ENCODE results near the gene TESK2.
"Not testable (repeated sequence)": the region's sequence is repeated elsewhere in the genome, so short reads cannot be mapped to it uniquely, and the experiment has no call there.

The TESK2 gene

DNA sequence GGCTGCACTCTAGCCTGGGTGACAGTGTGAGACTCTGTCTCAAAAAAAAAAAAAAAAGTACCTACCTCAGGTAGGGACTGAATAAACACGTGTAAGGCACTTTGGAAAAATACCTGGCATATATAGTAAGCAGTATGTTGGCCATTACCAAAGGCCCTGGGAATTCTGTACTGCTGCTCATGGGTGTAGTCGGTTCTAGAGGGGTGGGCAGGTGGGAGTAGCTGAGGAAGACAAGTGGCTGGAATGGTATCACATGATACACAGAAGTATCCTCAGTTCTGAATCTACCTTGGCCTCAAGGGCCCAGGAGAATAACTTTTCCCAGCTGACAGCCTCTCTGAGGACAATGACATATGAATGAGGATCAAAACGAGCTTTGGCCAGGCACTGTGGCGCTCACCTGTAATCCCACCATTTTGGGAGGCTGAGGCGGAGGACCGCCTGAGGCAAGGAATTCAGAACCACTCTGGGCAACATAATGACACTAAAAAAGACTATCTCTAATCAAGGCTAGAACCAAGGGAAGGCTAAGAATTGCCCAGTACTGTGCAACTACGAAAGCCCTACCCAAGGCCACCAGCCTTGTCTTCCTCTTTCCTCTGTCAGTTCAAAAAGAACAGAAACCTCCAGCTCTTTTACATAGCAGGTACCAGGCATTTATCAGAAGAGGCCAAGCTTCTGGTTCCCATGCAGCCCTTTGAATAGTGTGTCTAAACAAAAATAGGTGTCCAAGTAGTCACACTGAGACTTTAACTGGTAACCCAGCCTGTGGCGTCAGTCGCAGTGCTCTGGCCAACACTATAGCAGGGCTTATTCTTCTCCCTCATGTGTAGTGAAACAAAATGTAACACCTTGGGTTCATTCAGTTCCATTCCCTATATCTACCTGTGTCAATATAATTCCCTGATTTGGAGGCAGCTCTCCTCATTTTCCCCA, 19.3 kb upstream of the TESK2 start:
- no peak for DNase-seq

DNA sequence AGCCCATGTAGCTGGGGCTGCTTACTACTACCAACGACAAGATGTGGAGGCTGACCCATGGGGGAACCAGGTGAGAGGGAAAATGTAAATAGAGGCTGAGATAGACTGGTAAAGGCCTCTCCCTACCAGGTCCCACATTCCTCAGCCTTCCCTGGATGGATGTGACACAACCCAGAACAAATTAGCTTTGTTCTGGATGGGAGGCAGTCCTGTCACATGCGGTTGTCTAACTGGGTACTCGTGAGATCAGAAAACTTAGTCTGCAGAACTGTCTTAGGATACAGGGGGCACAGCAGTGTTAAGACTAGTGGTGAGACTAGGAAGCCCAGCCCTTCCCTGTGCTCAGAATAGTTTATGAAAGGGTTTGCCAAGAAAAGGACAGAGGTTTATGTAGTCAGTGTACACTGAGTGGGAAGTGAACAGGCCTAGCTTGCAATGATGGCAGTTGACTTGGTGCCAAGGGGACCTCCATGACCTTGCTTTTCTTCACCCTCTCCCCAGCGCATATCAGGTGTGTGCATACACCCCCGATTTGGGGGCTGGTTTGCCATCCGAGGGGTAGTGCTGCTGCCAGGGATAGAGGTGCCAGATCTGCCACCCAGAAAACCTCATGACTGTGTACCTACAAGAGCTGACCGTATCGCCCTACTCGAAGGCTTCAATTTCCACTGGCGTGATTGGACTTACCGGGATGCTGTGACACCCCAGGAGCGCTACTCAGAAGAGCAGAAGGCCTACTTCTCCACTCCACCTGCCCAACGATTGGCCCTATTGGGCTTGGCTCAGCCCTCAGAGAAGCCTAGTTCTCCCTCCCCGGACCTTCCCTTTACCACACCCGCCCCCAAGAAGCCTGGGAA, 17.6 kb upstream of the TESK2 start:
- DNase-seq = no peak

DNA sequence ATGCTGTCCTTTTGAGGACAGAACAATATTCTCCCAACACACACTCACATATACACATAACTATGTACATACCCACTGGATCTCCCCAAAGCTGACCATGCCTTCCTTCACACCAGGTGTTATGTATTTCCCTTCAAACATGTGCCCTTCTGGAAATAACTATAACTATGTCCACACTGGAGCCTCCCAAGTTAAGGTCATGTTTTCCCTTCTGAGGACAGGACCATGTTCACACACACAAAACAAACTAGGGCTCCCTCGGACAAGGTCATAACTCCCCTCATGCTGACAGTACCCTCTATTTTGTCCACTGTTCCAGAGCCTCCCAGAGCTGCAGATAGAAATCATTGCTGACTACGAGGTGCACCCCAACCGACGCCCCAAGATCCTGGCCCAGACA, 16.9 kb upstream of the TESK2 start:
- DNase-seq = no peak

DNA sequence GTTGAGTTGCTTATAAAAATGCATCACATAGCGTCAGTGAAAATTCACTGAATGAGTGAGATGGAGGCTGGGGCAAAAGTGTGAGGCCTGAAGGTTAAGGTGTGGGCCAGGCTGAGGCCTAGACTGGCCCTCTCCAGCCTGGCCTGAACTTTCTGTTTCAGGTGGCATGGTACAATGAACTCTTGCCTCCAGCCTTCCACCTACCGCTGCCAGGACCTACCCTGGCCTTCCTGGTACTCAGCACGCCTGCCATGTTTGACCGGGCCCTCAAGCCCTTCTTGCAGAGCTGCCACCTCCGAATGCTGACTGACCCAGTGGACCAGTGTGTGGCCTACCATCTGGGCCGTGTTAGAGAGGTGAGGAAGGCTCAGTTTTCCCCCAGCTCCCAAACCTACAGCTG, 16.2 kb upstream of the TESK2 start:
- no peak for DNase-seq

DNA sequence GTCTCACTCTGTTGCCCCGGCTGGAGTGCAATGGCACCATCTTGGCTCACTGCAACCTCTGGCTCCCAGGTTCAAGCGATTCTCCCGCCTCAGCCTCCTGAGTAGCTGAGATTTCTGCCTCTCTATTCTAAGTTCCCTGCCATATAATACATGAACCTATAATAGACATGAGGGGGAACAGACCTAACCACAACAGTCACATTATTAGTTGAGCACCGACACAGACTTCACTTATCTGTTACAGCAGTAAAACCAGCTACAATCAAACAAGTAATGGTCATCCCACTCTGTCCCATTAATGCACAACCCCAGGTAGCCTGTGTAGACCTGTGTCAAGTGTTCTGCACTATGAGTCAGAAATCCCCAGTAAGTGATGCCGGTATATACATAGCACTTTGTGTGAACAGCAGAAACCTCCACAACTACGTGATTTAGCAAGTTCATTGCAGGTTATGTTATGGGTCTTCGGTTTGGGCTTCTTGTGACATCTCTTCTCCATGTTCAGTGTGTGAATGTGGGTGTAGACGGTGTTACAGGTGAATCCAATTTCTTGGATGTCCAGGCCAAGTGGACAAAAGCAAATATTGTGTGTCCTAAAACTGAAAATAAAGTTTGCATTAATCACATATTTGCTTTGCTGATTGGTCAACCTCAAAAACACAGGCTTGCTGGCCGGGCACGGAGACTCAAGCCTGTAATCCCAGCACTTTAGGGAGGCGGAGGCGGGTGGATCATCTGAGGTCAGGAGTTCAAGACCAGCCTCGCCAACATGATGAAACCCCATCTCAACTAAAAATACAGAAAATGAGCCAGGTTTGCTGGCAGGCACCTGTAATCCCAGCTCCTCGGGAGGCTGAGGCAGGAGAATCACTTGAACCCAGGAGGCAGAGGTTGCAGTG, 12.7 kb upstream of the TESK2 start:
- no peak for DNase-seq

DNA sequence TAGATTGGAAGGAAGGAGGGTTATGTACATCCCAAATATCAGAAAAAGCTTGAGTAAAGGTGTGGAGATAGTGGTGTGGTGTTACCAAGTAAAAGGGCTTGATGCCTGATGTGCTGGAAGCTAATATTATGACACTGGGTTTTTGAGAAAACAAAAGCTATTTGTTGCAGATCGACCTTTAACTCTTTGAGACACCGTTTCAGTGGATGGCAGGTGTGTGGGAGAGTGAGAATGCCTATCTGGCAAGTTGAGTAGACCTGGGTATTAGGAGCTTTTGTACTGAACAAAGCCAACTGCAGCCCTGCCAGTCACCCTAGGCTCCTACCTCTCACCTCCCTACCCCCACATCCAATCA, 10.5 kb upstream of the TESK2 start:
- DNase-seq = no peak

DNA sequence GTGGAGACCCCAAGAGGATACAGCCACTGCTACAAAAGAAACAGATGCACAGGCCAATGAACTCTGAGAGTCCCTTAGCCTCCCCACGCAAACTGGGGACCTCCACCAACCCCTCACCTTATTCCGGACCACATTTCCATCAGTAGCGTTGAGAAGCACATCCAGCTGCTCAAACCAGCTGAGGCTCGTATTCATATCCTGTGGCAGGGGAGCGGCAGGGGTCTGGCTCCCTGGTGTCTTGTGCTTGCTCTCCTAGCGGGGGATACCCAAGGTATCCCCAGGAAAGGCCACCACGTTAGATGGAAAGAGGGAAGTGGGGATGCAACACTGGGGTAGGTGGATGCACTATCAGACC, 8.4 kb upstream of the TESK2 start:
- DNase-seq = no peak

DNA sequence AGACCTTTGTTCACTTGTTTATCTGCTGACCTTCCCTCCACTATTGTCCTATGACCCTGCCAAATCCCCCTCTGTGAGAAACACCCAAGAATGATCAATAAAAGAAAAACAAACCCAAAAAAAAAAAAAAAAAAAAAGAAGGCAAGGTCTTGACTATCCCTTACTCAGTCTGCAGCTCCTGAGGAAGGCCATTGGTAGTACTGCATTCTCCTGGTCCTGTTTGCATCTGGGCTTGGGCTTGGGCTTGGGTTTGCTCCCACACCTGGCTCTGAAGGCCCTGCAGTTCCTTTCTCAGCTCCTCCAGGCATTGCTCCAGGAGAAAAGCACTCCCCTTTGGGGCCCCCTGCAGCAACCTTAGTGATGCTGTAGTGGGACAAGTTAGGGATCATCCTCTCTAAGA, 7.3 kb upstream of the TESK2 start:
- no peak for DNase-seq

DNA sequence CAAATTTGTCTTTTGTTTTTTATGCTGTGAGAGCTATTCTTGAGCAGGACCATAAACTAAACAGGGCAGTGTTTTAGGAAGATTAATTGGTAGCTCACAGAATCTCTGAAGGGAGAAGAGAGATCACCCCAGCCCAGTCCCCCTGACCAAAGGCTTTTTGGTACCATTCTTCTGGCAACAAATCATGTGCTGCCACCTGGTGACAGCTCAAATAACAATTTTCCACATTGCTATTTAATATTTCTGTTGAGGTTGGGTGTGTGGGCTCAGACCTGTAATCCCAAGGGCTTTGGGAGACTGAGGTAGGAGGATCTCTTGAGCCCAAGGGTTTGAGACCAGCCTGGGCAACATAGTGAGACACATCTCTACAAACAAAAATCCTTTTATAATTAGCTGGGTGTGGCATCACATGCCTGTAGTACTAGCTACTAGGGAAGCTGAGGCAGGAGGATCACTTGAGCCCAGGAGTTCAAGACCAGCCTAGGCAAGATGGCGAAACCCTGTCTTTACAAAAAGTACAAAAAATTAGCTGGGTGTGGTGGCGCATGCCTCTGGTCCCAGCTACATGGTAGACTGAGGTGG, 2.2 kb upstream of the TESK2 start:
- peak; percentile 73 for DNase-seq

DNA sequence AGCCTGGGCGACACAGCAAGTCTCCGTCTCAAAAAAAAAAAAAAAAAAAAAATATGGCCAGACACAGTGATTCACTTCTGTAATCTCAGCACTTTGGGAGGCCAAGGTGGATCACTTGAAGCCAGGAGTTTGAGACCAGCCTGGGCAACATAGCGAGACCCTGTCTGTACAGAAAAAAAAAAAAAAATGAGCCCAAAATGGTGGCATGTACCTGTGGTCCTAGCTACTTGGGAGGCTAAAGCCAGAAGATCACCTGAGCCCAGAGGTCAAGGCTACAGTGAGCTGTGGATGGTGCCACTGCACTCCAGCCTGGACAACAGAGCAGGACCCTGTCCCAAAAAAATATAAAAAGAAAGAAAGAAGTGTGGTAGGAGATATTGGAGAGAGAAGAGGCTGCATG, 1.7 kb upstream of the TESK2 start:
- DNase-seq = no peak

DNA sequence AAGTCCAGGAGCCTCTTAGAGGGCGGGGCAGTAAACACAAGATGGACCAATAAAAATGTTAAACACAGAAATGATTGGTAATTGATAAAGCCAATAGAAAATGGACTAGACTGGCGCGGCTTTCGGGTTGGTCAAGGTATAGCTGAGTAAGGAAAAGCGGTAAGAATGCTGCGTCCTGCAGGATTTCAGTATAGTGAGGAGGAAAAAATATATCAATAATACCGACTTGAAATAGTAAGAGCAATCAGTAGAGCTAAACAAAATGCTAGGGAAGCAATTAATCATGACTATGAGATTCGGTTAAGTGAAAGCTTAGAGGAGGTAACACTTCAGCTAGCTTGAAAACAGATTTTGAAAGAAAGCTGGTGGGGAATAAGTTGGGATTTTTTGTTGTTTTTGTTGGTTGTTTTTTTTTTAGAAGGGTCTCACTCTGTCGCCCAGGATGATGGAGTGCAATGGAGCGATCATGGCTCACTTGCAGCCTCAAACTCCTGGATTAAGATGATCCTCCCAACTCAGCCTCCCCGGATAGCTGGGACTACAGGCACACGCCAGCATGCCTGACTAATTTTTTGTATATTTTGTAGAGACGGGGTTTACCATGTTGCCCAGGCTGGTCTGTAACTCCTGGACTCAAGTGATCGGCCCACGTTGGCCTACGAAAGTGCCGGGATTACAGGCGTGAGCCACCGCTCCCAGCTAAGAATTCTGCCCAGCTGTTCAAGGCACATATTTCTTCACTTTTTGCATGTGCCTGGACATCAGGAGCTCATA, 711 bp upstream of the TESK2 start:
- no peak for DNase-seq

DNA sequence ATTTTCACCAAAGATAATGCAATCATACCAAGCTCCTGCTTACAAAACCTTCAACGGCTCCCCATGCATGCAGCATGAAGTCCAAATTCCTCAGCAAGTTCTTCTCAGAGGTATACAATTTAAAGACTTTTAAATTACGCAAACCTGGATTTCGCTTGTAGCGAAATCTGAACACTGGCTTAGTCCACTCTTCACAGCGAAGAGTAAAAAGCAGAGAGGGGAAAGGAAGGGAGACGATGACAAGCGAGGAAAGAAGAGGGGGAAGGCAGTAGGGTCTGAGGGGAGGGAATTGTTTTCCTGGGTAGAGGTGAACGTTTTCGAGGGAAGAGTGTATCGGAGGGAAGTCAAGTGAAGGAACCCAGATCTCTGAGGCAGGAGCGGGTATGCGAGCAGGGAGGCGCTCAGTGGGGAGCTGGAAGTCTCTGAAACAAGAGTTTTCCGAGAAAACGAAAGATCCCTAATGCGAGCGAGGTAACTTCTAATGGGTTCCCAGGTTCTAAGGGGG, 790 bp downstream of the TESK2 start:
- DNase-seq = no peak

DNA sequence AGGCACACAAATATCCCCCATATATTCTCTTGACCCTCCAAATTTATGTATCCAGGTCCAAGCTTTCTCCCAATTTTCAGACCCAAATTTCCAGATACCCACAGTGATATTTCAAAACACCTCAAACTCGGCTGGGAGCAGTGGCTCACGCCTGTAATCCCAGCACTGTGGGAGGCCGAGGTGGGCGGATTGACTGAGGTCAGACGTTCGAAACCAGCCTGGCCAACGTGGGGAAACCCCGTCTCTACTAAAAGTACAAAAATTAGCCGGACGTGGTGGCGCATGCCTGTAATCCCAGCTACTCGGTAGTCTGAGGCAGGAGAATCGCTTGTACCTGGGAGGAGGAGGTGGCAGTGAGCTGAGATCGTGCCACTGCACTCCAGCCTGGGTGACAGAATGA, 1.6 kb downstream of the TESK2 start:
- peak; percentile 19 for DNase-seq

DNA sequence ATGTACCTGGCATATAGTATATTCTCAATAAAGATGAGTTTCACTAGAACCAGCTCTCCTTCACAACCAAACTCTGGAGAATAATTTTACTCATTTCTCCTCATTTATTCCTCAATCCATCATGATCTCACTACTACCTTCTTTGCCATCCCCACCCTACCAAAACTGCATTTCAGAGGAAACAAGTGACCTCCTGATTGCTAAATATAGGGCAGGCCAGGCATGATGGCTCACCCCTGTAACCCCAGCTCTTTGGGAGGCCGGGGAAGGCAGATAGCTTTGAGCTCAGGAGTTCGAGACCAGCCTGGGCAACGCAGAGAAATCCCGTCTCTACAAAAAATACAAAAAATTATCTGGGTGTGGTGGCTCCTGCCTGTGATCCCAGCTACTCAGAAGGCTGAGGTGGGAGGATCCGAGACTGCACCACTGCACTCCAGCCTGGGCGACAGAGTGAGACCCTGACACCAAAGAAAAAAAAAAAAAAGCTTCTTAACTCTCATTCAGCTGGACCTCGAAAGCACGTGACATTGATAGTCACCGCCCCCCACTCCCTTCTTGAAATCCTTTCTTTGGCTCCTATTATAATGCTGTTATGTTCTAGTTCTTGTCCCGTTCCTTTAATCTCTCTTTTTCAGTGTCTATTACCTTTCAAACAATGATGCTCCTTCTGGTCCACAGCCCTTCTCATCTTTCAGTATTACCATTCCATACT, 2.1 kb downstream of the TESK2 start:
- no peak for DNase-seq

DNA sequence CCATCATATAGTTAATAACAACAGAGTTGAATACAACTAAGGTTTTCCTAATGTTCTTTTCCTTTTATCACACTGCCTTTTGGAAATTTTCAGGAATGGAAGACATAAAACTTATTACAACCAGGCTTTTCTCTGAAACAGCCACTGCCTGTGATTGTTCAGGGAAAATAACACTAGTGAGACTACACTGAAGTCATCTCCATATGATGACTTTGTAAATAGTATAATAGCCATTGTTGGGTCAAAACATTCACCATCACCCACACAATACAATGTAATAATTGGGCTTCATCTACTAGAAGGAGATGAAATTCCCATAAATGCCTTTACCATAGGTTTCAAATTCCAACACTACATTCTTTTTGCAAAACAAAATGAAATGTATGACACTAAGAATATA, 5.0 kb downstream of the TESK2 start:
- no peak for DNase-seq

DNA sequence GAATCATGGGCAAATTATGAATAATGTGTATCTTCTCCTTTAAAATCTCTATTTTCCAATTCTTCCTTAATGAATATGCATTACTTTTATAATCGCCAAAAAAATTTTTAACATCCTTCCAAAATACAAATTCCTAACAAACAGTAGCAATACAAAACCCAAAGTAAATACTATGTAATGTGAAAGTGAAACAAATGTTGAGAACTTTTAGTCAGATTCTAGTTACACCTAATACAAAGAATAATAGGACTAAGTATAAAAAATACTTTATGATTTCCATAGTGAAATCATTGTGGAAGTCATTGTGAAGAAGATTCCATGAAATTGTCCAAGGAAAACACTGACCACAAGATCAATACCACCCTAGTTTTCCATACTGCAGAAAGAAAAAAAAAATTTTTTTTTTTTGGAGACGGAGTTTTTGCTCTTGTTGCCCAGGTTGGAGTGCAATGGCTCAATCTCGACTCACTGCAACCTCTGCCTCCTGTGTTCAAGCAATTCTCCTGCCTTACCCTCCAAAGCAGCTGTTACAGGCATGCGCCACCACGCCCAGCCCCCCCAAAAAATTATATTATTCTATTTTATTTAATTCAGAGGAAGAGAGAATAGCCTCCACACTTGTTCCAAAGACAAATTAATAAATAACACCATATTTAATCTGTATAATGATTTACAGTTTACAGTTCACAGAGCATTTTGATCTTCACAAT, 11.8 kb downstream of the TESK2 start:
- no peak for DNase-seq

DNA sequence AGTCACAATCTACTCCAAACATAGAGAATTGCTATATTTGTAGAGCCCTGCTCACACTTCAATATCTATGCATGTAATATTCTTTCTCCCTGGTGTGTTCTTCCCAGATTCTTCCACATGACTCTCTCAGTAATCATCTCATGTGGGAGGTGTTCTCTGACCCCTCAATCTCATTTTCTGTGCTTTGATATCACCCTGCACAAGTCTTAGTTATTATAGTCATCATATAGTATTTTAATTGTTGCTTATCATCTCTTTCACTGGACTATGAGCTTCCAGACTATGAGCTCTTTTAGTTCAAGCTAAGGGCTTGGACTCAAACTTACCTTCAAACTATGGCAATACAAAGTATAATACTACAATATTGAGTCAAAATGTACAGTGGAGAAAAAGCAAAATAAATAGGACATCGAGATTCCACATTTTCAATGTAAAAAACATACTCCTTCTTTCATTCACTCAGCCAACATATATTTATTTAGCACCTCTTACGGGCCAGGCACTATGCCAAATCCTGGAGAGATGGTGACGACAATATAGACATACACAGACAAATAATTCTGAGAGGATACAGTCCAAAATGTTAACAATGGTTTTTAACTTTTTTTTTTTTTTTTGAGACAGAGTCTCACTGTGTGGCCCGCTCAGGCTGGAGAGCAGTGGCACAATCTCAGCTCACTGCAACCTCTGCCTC, 12.7 kb downstream of the TESK2 start:
- no peak for DNase-seq

DNA sequence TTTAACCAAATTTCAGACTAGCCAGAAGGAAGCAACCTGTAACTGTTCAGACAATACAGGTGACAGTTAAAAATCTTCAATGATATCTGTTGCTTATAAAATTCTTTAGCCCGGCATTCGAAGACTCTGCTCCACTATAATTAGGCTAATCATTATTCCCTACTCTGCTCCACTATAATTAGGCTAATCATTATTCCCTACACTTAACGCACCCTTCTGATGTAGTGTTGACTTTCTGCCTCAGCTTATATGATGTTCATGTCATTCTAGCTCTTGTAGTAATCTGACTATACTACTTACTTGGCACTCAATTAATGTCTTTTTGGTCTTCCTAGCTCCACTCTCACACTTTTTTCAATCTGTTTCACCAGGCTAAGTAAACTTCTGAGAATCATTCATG, 13.3 kb downstream of the TESK2 start:
- no peak for DNase-seq

DNA sequence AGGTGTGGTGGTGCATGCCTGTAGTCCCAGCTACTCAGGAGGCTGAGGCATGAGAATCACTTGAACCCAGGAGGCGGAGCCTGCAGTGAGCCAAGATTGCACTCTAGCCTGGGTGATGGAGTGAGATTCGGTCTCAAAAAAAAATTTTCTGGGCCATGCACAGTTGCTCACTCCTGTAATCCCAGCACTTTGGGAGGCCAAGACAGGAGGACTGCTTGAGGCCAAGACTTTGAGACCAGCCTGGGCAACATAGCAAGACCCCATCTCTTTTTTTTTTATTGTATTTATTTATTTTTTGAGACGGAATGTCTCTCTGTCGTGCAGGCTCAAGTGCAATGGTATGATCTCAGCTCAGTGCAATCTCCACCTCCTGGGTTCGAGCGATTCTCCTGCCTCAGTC, 16.8 kb downstream of the TESK2 start:
- DNase-seq = not testable (repeated sequence)

DNA sequence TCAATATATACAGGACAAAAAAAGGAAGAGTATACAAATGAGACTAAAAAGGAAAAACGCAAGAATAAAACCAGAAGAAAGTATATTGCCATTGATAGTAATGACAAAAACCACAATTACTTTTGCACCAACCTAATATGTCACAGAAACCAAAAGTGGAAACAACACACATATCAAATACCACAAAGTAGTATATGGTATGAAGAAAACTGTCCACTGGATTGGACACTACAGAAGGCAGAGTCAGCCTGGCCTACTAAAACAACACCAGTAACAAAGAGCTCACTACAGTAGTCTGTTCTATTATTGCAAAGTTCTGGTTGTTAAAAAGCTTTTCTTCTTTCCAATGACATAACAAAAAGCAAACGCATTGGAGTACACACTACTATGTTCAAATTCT, 17.7 kb downstream of the TESK2 start:
- no peak for DNase-seq

Data from CD4-positive, alpha-beta T cell treated with Interleukin-10 for 1 hour (primary cell).